Forelimb muscle (tissue), 1 donor: ENCODE data around the gene RNASEH2B. TPM values are rescaled to one million over a fixed set of nuclear protein-coding genes. Genes with fewer than 3 reads are reported as not detected.

Source experiments
- DNase-seq: peaks from one replicate; pipeline ENCODE4 v3.0.0-alpha.2; 2013; ENCODE audit warnings: low read depth
- polyA plus RNA-seq: library from polyadenylated mRNA; unstranded; fragments of 120-200 nt; gene quantifications from one replicate; pipeline ENCODE4 v1.2.1, GENCODE V29; 2013; ENCODE audit not compliant: insufficient read length

Gene RNASEH2B
- polyA plus RNA-seq, 1 donor, result 37.6 TPM

DNA sequence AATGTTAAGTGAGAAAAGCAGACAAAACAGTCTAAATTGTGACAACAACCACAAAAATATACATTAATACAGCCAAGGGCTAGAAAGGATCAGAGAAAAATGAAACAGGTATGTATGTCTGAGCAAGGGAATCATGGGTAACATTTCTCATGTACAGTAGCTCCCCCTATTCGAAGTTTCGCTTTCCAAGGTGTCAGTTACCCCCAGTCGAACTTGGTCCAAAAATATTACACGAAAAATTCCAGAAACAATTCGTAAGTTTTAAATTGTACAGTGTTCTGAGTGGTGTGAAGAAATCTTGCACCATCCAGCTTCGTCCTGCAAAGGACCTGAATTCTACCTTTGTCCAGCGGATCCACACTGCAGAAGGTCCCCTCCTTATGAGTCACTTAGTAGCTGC lies 1.8 kb upstream of the RNASEH2B start:
- DNase-seq, result no peak

DNA sequence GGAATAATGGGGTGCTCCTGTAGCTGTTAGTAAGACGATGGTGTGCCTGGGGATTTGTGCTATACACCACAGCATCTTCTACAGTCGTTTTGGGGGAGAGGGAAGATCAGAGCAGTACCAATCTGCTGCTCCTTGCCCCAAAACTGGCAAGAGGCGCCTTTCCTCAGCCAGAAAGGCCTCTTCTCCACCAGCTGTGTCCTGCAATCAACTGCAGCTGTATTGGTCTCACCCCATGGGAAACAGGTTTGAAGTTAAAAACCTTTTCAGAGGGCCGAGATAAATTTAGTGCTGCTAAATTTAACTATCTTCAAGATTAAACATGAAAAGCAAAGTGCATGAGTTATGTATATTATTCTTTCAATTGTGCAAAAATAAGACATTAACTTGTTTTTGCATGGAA lies 1.2 kb upstream of the RNASEH2B start:
- no peak for DNase-seq

GRCh38 chr13:50910485-50910805 lies 854 bp downstream of the RNASEH2B start:
- no peak for DNase-seq

- no peak for DNase-seq
Measured at GRCh38 chr13:50911081-50911631, 1.6 kb downstream of the RNASEH2B start.

GRCh38 chr13:50911937-50912795 lies 2.6 kb downstream of the RNASEH2B start:
- DNase-seq, result peak; percentile 71

- no peak for DNase-seq
Measured at GRCh38 chr13:50912851-50913250, 3.3 kb downstream of the RNASEH2B start.

GRCh38 chr13:50914176-50914700 lies 4.6 kb downstream of the RNASEH2B start:
- DNase-seq, result no peak

- no peak for DNase-seq
Measured at GRCh38 chr13:50914848-50915247, 5.3 kb downstream of the RNASEH2B start.

GRCh38 chr13:50915565-50915964 lies 6.0 kb downstream of the RNASEH2B start:
- DNase-seq, result no peak

DNA sequence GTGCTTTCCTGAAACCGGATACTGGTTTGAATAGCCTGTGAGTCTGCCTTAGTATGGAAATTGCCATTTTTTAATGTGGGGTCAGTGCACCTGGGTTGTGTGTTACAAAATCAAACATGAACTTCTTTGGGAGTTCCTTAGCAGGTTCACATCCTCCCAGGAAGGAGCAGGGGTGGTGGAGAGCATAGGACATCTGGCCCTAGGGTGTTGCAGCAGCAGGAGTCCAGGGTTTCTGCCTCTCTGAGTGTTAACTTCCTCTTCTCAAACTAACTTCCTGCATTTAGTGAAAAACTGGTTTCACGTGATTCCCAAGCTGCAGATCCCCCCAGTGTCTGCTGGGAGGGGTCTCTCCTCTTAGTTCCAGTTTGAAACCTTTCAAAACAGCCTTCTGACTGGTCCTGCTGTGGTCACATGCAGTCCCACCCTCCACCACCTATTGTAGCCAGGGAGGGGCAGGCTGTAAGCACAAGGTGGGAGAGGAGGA lies 7.2 kb downstream of the RNASEH2B start:
- no peak for DNase-seq

DNA sequence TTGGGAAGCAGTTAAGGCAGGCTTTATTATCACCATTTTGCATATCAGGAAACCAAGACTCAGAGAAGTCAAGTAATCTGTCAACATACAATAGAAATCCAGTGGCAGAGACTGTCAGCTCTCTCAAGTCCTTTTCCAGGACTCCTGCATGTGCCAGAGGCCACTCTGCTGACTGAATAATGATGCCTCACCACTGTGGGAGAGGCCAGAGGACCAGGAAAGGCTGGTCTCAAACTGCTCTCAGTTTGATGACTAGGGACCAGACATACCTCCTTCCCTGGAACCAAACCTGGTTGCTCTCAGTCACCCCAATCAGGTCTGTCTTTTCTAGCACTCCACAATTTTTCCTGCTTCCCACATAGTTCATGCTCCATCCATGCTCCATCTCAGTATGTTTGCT lies 8.0 kb downstream of the RNASEH2B start:
- DNase-seq, result no peak

DNA sequence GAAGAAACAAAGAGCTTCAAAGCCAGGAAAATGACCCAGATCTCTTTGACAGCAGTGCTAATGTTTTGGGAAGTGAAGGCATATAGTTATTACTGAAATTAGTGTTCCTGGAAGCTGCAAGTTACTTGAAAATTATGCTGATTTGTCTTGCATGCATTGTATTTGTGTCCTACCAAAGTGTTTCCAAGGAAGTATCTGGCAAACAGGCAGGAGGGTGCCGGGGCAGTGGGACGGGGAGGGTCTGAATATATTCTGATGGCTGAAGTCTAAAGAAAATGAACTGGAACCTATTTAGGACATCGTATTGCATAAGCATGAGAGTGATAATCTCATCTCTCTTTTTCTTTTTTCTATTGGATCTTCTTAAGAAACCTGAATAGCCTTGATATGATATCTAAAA lies 9.0 kb downstream of the RNASEH2B start:
- DNase-seq, result no peak

DNA sequence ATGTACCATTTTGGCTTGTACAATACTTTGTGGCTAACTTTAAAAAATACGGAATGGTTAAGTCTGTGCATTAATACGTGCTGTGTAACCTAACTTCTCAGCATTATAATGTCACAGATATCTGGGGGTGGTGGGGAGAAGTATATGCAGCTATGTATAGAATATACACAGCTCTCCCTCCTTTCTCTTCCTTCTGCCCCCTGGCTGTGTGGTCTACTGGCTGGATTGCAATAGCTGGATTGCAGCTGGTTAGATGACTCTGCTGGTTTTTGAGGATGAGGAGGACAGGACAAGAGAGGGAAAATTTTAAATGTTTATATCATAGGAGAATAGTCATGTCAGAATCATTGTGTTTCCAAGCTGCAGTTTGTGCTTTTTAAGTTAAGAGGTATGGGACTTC lies 9.7 kb downstream of the RNASEH2B start:
- no peak for DNase-seq

- no peak for DNase-seq
Measured at GRCh38 chr13:50921706-50922105, 12.1 kb downstream of the RNASEH2B start.

- no peak for DNase-seq
Measured at GRCh38 chr13:50923272-50923671, 13.7 kb downstream of the RNASEH2B start.

GRCh38 chr13:50924025-50924424 lies 14.4 kb downstream of the RNASEH2B start:
- no peak for DNase-seq

DNA sequence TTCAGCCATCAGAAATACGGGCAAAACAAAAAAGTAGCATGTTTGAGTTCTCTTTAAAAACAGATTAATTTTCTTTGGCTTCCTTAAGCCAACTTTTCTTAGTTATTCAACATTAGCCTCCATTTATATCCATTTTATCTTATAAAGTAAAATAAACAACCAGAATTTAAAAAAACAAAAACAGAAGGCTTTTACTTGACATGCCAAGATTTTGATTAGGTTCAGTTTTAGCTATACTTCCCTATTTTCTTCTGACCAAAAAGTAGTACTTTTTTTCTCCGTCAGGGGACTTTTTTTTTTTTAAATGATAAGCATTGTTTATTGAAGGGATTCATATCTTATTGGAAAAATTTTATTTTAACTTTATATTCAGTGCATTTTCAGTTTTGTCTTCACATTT lies 18.1 kb downstream of the RNASEH2B start:
- no peak for DNase-seq

DNA sequence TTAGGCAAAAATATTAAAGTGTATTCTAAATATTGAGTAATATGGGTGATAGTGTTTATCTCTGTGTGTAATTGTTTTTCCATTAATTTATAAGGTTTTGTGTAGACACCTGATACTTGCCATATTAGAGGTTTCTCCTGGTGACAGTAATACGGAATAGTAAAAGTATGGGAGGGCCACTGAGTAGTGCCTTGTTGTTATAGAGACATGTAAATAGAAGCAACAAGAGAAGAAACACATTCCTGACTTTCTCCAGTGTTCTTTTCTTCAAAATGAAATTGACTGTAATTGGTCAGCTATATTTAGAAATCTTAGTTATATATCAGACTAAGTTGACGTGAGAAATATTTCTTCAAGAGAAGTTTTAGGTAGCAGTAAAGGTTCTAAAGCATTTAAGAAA lies 18.5 kb downstream of the RNASEH2B start:
- DNase-seq, result no peak

DNA sequence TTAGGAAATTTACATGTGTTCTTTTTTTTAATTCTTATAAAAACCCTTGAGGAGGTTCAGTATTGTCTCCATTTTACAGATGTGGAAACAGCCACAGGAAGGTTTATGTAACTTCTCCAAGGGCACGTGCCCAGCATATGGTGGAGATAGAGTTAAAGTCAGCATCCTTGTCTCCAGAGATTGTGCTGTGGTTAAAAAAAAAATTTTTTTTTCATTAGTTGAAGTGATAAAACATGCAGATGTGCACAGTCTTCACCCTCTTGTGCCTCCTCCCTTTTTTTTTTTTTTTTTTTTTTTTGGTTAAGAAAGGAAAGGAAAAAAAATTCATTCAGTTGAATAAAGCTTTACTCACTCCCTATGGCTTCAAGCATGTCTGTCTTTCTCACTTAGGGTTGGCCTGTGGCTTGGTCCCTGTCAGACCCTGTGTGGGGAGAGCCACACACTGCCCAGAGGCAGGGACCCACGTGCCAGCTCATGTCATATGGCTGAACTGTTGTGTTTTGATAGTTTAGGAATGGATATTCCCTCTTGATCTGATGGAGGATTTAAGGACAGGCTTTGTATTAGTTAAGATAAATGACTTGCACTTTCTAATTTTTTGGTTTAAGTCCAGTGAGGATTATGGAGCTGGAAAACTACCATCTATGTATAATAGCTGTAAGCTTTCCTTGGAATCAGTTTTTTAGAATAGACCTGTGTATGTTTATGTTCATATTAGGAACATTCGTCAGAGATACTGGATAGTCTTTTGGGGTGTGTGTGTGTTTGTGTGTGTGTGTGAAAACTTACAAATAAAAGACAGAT lies 19.3 kb downstream of the RNASEH2B start:
- no peak for DNase-seq

GRCh38 chr13:50932091-50932490 lies 22.5 kb downstream of the RNASEH2B start:
- DNase-seq, result no peak

- DNase-seq, result no peak
Measured at GRCh38 chr13:50934735-50935435, 25.3 kb downstream of the RNASEH2B start.

- DNase-seq, result no peak
Measured at GRCh38 chr13:50936679-50937078, 27.1 kb downstream of the RNASEH2B start.
